Measurements from ENCODE around the gene CSF2RB.

The CSF2RB gene

DNA sequence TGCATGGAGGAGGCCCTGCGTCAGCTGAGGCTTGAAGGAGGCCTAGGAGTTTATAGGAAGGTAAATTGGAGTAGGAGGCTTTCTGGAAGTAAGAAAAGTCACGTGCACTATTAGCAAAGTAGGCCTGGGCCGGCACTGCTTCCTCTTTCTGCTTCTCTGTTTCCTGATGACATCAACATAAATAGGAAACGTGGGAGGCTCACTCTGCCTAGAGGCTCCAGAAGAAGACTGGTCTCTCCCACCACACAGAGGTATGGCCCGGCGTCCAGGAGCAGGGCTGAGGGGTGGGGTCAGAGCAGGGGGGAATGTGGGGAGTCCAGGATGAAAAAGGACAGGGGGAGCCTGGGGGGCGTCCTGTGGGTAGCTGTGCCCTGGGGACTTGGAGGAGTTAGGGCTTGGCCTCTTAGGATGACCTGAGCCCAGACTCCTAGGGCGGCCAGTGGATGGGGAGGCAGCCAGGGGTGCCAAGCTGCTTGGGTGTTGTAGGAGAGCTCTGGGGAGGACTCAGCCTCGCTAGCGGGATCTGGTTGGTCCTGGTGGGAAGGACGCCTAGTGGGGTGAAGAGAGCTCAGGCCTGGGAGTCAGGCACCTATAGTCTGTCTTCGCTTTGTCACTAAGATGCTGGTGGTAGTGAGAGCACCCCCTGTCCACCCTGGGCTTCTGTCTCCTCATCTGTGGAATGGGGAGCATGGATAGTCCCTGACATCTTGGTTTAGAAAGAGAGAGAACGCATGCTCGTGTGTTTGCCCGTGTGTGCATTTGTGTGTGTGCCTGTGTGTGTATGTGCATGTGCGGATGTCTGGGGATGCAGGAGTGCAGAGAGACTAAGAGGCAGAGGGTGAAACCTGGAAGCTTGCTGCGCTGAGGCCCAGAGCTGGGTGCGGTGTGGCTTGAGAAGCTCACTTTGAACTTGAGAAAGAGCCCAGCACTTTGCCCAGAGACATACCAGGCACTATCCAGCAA, at the start of gene CSF2RB:
Gene CSF2RB (plus strand): TSS at position 202 of the 963 bp plus-strand sequence. CDS start 8,580 bp downstream, outside the sequence.
- DNase-seq = peak; percentile 86

GRCh38 chr22:36863979-36864378, 49.4 kb upstream of the CSF2RB start:
- DNase-seq = no peak

DNA sequence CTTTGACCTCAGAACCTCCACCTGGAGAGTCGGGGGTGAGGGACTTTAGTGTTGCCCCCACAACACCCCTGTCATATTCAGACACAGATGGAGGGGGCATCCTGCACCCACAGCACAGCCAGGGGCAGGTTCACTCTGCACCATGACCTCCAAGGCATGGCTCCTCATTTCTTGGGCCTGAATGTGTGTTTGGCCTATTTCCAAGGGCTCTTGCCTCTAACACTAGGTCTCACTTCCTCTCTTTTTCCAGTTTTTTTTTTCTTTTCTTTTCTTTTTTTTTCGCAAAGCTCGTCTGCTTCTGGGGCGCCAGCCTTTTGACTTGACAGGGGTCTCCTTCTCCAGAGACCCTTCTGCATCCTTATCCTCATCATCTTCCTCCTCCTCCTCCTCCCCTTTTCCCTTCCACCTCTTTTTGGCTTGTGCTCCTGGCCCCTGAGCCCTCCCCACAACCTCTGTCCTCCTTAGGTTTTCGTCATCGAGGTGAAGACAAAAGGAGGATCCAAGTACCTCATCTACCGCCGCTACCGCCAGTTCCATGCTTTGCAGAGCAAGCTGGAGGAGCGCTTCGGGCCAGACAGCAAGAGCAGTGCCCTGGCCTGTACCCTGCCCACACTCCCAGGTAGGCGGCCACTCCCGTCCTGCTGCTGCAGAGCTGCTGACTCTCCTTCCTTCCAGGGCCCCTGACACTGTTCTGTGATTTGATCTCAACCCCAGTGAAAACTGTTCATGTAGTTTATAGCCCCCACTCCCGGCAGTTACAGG, 48.8 kb upstream of the CSF2RB start:
- peak; percentile 77 for DNase-seq

GRCh38 chr22:36865346-36865745, 48.1 kb upstream of the CSF2RB start:
- no peak for DNase-seq

- DNase-seq = no peak
Measured at GRCh38 chr22:36867695-36868094, 45.7 kb upstream of the CSF2RB start.

DNA sequence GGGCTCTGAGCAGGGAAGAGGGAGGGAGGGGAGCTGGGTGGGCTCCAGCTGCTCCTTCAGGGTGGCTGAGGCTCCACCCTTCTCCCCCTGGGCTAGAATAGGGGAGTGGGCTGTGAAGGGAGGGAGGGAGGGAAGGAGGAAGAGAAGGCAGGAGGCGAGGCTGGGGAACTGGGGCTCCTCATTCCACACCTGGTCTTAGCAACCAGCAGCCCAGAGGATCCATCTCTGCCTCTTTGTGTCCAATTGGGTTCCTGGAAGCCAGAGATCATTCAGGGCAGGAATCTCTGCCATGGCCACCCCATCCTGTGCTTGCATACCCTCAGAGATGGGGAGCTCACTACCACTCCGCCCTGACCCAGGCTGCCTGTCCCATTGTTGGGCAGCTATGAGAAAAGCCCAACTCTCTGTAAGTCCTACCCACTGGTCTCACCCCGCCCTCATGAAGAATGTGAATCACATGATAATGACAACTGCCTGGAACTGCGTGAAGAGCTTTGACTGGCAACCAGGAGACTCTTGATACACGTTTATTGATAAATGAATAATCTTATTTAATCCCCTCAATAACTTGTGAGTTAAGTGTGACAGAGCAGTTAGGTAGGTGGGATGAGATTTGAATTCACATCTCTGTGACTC, 44.8 kb upstream of the CSF2RB start:
- DNase-seq = no peak

GRCh38 chr22:36870250-36870649, 43.2 kb upstream of the CSF2RB start:
- no peak for DNase-seq

- no peak for DNase-seq
Measured at GRCh38 chr22:36871669-36872081, 41.8 kb upstream of the CSF2RB start.

DNA sequence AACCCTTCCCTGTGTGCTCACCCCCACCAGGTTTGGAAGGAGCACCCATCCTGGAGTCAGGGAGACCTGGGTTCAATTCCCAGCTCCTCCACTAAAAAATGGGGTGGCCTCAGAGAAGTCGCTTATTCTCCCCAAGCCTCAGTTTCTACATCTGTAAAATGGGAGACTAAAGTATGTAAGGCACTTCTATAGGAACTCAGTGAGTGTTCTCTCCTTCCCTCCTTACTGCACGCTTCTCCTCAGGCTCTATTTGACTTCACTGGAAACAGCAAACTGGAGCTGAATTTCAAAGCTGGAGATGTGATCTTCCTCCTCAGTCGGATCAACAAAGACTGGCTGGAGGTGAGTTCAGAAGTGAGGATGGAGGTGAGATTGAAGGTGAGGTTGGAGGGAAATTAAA, 41.3 kb upstream of the CSF2RB start:
- no peak for DNase-seq

DNA sequence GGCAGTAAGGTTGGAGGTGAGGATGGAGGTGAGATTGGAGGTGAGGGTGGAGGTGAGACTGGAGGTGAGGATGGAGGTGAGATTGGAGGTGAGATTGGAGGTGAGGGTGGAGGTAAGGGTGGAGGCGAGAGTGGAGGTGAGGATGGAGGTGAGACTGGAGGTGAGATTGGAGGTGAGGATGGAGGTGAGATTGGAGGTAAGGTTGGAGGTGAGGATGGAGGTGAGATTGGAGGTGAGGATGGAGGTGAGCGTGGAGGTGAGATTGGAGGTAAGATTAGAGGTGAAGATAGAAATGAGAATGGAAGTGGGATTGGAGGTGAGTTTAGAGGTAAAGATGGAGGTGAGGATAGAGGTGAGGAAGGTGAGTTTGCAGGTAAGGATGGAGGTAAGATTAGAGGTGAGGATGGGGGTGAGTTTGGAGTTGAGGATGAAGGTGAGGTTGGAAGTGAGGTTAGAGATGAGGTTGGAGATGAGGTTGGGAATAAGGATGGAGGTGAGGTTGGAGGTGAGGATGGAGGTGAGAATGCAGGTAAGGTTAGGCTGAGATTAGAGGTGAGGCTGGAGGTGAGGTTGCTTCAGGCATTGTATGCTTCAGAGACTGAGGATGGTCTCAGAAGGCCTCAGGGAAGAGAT, 40.4 kb upstream of the CSF2RB start:
- no peak for DNase-seq

- DNase-seq = peak; percentile 92
Measured at GRCh38 chr22:36873614-36874308, 39.7 kb upstream of the CSF2RB start.

- DNase-seq = no peak
Measured at GRCh38 chr22:36874309-36874696, 39.1 kb upstream of the CSF2RB start.

DNA sequence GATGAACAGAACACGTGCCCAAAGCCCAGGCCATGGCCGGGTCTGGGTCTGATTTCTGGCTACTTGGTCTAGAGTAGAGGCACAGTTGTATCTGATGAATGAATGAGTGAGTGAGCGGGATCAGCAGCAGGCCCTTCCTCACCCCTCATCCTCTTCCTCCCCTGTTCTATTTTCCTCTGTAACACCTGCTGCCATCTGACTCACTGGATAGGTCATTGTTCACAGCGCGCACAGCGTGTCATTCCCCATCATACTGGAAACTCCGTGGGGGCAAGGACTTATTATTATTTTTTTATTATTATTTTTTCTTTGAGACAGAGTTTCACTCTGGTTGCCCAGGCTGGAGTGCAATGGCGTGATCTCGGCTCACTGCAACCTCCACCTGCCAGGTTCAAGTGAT, 38.7 kb upstream of the CSF2RB start:
- no peak for DNase-seq

DNA sequence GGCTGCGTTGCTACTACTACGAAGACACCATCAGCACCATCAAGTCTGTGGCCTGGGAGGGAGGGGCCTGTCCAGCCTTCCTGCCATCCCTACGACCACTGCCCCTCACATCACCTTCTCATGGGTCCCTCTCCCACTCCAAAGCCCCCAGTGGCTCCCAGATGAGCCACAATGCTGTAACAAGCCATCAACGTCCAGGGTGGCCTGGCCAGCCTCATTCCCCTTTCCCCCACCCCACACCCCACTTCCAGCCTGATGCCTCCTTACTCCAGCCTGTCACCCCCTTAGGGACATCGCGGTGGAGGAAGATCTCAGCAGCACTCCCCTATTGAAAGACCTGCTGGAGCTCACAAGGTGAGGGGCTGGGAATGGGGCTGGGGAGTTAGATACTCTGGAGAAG, 37.7 kb upstream of the CSF2RB start:
- DNase-seq = no peak

DNA sequence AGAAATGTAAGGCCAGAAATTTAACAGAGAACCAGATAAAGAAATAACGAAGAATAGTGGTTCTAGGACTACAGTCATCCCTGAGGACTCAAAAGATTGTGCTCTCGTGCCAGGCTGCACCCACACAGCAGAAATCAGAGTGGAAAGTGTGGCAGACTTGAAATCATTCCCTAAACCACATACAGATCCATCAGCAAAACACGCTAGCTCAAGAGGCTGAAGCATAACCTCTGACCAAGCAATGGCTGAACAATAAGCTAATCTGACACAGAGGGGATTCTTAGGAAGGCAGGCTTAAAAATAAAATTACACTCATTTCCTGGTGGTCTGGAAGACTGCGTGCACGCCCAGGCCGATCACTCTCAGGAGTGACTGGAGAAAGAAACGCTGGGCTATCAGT, 33.7 kb upstream of the CSF2RB start:
- no peak for DNase-seq

- no peak for DNase-seq
Measured at GRCh38 chr22:36881504-36882245, 31.8 kb upstream of the CSF2RB start.

DNA sequence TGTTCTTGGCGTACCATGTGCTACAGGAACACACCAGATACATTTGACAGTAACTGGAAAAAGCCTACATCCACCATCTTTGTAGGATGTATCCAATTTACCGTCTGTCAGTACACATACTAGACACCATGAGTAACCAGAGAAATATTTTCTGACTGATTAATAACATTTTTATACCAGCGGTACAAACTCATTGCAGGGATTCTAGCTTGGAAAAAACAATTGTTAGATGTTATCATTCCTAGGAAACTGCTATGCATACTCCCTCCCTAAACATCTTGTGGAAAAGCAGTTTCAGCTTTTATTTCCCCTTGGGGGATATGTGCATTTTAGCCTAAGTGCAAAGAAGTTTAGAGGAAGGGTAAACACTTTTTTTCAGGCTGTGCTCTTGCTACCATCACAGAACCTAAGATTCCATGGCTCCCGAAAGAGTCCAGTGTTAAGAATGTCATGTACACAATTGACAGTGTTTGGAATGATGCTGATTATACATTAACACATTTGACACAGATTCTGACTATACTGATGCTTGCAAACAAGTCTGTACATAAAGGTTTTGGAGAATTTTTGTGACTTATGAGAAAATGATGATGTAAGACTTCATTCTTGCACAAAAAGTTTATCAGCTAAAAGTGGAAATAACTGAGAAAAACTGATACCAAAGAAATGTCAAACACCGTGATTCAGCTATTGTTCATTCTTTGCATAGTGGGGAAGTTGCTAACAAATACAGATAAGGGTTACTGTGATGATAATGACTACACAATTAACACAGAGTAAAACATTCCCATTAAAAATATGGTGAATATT, 28.9 kb upstream of the CSF2RB start:
- no peak for DNase-seq

DNA sequence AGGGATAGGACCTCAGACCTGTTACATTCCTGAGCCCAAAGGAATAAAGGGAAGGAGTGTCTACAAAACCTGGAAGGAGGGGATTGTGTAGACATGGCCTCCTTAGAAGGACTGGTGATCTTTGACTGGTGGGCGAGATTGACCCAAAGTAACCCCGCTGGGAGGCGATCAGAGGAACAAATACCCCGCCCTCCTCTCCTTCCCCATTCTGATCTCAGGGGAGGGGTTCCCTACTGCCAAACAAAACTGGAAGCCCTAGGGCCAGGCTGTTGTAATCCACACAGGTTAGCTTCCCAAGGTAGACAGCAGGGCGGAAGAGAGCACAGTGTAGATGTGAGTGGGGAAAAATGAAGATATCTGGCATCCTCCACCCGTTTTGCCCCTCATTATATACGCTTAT, 28.0 kb upstream of the CSF2RB start:
- no peak for DNase-seq

DNA sequence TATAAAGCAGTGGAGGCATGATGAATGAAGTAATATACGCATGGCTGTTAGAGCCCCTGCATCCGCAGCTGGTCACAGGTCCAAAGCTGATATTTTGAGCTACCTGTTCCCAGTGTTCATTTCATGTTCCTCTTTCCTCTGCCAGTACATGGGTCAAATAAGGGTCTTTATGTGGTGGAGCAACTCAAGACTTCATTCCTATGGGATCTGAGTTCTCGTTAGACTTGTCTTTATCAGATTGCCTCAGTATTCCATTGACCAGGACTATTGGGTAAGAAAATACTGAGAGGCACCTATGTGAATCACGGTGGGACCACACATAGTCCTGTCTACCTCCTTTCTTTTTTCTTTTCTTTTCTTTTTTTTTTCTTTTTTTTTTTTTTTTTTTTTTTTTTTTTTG, 27.4 kb upstream of the CSF2RB start:
- DNase-seq = no peak

- DNase-seq = no peak
Measured at GRCh38 chr22:36887162-36887561, 26.3 kb upstream of the CSF2RB start.

DNA sequence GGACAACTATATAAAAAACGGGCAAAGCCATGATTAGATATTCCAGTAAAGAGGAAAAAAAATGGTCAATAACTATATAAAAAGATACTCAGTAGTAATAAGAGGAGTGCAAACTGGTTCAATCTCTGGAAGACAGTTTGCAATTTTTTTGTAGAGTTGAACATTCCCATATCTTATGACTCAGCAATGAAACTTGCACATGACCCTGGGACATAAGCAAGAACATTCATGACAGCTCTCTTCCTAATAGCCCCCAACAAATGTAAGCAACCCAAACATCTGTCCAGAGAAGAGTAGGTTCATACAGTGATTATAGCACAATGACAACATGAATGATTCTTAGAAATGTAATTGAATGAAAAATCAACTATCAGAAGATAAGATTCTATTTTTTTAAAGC, 21.8 kb upstream of the CSF2RB start:
- no peak for DNase-seq

Data from RPMI8226 (cell line).